H4 (cell line): ENCODE data around the gene SLC9A4. TPM values are rescaled to one million over a fixed set of nuclear protein-coding genes. Genes with fewer than 3 reads are reported as not detected.
A peak's percentile ranks its signal among the peaks of the same experiment; 100 is the strongest.

ENCODE experiments used
- DNase-seq: peaks from one replicate; pipeline ENCODE4 v3.0.0-alpha.2; 2015; ENCODE audit warnings: low spot score
- total RNA-seq: library from RNA; depleted of rRNA; stranded (reverse); fragments of >200 nt; shearing (Covaris generic); gene quantifications from 2 replicates; pipeline ENCODE4 v1.2.3, GENCODE V29; 2014

Gene SLC9A4
- total RNA-seq, 1 experiment from 2014 or later, result not detected

GRCh38 chr2:102455061-102455670, 17.9 kb upstream of the SLC9A4 start:
- DNase-seq, result no peak

- DNase-seq, result no peak
Measured at GRCh38 chr2:102460467-102460866, 12.6 kb upstream of the SLC9A4 start.

- DNase-seq, result no peak
Measured at GRCh38 chr2:102461188-102461587, 11.8 kb upstream of the SLC9A4 start.

DNA sequence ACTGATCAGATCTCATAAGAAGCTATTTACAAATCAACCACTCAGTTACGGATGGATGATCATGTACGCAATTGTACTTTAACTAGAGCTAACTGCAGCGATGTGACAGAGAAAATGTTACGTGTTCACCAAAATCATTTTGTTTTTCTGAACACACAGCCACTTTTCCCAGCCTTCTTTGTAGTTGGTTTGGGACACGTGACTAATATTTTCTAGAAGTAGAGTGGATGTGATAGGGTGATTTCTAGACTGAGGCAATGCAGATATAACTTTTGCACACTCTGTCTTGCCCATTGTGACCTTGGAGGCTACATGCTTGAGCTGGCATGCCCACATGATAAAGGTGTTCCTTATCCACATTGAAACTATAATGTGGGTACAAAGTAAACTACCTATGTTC, 9.9 kb upstream of the SLC9A4 start:
- no peak for DNase-seq

DNA sequence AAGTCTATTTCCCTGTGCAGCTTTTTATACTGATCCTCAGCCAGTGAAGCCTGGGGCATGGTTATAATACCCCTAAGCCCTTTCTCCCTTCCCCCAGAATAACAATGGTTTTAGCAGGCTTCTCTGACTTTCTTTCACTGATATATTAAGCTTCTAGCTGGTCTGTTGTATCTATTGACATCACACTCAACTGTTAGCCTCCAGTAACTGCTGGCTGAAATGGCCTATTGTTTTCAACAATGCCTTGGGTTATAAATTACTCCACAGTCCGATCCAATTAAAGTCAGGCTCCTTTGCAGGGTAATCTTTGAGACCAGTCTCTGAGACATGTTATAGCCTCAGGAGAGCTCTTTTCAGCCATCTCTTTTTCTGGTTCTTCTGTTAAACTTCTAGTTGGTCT, 2.9 kb upstream of the SLC9A4 start:
- DNase-seq, result no peak

- no peak for DNase-seq
Measured at GRCh38 chr2:102473631-102474030, 605 bp downstream of the SLC9A4 start.

DNA sequence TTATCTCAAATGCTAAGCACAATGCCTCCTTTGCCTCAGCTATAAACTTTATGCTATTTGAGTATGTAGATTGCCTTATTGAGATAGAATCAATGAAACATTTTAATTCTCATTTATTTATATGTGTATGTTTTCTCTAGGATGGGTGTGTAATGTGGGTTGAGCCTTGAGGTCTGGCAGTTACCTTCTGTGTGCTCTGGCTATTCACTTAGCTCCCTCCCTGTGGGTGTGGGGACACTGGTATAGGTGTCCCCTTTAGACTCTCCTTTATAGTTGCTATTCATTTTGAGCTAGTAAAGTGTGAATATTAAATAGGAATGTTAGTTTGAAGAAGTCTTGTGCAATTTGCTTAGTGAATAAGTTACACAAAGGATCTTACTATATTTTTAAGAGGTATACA, 1.8 kb downstream of the SLC9A4 start:
- DNase-seq, result no peak

DNA sequence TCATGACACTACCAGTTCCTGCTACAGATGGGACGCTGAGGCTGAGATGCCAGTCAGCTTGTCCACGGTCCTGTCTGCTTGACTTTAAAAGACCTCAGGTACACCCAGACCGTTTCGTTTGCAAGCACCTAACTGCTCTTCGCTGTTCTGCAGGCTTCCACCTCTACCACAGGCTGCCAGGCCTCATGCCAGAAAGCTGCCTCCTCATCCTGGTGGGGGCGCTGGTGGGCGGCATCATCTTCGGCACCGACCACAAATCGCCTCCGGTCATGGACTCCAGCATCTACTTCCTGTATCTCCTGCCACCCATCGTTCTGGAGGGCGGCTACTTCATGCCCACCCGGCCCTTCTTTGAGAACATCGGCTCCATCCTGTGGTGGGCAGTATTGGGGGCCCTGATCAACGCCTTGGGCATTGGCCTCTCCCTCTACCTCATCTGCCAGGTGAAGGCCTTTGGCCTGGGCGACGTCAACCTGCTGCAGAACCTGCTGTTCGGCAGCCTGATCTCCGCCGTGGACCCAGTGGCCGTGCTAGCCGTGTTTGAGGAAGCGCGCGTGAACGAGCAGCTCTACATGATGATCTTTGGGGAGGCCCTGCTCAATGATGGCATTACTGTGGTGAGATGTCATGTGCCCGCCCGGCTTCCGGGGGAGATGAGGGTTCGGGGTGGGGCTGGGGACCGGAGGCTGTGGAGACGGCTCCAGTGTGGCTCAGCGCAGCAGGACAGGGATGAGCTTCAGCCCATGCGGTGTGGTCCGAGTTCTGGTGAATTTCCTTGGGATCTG, 5.9 kb downstream of the SLC9A4 start:
- no peak for DNase-seq

GRCh38 chr2:102480285-102481195, 7.5 kb downstream of the SLC9A4 start:
- no peak for DNase-seq

DNA sequence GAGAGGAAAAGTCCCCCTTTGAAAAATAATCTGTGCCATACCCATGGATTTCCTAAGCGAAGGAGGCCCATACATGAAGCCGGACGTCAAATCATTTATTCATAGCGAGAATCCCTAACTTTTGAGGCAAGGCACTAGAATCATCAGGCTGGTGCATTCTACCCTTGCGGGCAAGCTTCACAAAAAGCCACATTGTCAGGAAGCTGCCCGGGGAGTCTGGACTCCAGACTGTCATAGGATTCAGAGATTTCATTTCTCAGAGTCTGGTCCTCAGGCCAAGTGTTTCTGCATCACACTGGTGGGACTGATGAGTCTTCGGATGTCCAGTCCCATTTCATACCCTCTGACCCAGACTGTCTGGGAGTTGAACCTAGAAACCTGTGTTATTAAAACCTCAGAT, 8.9 kb downstream of the SLC9A4 start:
- no peak for DNase-seq

DNA sequence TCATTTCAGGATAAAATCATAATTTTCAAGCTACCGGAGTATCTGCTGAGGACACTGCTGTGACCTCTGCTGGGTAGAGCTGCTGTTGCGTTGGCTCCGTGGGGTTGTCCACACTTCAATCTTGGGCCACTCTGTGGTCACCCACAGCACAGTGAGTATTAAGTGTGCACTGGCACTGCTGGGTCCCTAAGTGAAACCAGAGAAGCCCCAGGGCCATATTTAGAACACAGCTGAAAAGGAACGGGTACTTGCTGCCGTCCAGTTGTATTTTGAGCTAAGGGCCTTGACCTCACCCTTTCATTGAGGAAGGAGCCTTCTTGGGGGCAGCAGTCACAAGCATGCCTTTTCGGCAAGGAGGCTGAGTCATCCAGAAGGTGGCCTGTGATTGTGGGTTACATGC, 10.1 kb downstream of the SLC9A4 start:
- no peak for DNase-seq

GRCh38 chr2:102484310-102485061, 11.5 kb downstream of the SLC9A4 start:
- DNase-seq, result no peak

GRCh38 chr2:102485147-102485785, 12.2 kb downstream of the SLC9A4 start:
- no peak for DNase-seq

- no peak for DNase-seq
Measured at GRCh38 chr2:102486941-102487702, 14.1 kb downstream of the SLC9A4 start.

- DNase-seq, result peak; percentile 70
Measured at GRCh38 chr2:102487761-102488462, 14.9 kb downstream of the SLC9A4 start.

GRCh38 chr2:102489646-102490045, 16.6 kb downstream of the SLC9A4 start:
- no peak for DNase-seq

DNA sequence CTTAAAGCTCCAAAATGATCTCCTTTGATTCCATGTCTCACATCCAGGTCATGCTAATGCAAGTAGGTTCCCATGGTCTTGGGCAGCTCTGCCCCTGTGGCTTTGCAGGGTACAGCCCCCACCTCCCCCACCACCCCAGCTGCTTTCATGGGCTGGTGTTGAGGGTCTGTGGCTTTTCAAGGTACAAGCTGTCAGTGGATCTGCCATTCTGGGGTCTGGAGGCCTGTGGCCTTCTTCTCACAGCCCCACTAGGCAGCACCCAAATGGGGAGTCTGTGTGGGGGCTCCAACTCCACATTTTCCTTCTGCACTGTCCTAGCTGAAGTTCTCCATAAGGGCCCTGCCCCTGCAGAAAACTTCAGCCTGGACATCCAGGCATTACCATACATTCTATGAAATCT, 19.0 kb downstream of the SLC9A4 start:
- no peak for DNase-seq

DNA sequence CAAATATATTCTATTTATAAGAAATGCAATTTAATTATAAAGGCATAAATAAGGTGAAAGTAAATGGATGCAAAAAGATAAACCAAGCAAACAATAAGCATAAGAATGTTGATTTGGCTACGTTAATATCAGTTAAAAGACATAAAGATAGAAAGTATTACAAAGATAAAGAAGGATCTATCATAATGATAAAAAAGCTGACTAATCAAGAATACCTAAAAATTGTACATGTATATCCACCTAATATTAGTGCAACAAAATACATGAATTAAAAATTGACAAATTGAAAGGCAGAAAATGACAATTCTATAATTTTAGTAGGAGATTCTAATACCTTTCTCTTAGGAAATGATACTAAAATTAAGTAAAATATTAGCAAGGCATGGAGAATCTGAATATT, 21.5 kb downstream of the SLC9A4 start:
- no peak for DNase-seq

GRCh38 chr2:102498414-102498813, 25.4 kb downstream of the SLC9A4 start:
- DNase-seq, result no peak

DNA sequence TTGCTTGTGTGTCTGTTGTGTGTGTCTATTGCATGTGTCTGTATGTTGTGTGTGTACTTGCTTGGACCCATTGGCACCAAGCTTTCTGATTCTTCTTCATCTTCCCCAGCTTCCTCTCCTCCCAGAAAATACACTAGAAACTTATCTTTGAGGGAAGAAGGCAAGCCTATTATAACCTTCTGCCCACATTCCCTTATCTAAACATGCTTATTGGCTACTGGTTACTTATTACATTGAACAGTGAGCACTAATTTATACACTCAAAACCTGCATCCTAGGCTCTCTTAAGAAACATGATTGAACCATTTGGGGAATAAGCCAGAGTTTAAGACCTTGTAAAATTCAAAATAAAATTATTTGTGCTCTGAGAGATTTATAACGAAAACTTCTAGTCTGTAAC, 26.5 kb downstream of the SLC9A4 start:
- no peak for DNase-seq
